Activated CD8-positive, alpha-beta T cell treated with anti-CD3 and anti-CD28 coated beads for 36 hours (primary cell): ENCODE data around the gene SLC6A13. TPM values are rescaled to one million over a fixed set of nuclear protein-coding genes. Genes with fewer than 3 reads are reported as not detected.
"Not testable (repeated sequence)": the region's sequence is repeated elsewhere in the genome, so short reads cannot be mapped to it uniquely, and the experiment has no call there.

ENCODE experiments used
- ATAC-seq: fragments of 200-7000 bp; cut with Tn5 transposase; one replicate; pipeline ENCODE4 v1.10.0; 2021; ENCODE audit warnings: mild to moderate bottlenecking, moderate library complexity
- CTCF ChIA-PET: fragments of 350-600 bp; sonication (Branson Sonifier 250); formaldehyde crosslinking; loops from one replicate; lab custom pipeline; 2021; ENCODE audit warnings: antibody characterized with exemption; lab: Charles Lee
- POLR2A ChIA-PET: fragments of 350-600 bp; sonication (Branson Sonifier 250); formaldehyde crosslinking; loops from one replicate; lab custom pipeline; 2021; ENCODE audit warnings: antibody characterized with exemption; lab: Charles Lee
- DNase-seq: peaks from one replicate; pipeline ENCODE4 v3.0.0-alpha.2; 2020
- H3K27ac Mint-ChIP-seq: one replicate; pipeline ENCODE4 v1.8.0; 2021; ENCODE audit warnings: mild to moderate bottlenecking, mixed read lengths
- H3K27me3 Mint-ChIP-seq: one replicate; pipeline ENCODE4 v1.8.0; 2021; ENCODE audit warnings: mixed read lengths
- H3K36me3 Mint-ChIP-seq: one replicate; pipeline ENCODE4 v1.8.0; 2021; ENCODE audit warnings: low read depth, mixed read lengths
- H3K4me1 Mint-ChIP-seq: one replicate; pipeline ENCODE4 v1.8.0; 2021; ENCODE audit warnings: low read depth, mixed read lengths
- H3K4me3 Mint-ChIP-seq: one replicate; pipeline ENCODE4 v1.8.0; 2021; ENCODE audit warnings: mild to moderate bottlenecking, moderate library complexity, mixed read lengths
- H3K9me3 Mint-ChIP-seq: one replicate; pipeline ENCODE4 v1.8.0; 2021; ENCODE audit warnings: mixed read lengths
- intact Hi-C: fragments of 100-400 bp; cut with micrococcal nuclease; formaldehyde crosslinking; loops from one replicate; pipeline ENCODE4 v1.10.0; 2022
- total RNA-seq, 2 experiments: library from RNA; stranded (reverse); gene quantifications; one replicate each; pipeline ENCODE4 v1.2.3, GENCODE V29; 2021
- TF ChIP-seq, protein P1 (sequence below): fragments of 200-600 bp; IDR thresholded peaks from one replicate; pipeline ENCODE4 v1.8.0; 2022; ENCODE audit warnings: antibody characterized with exemption, mild to moderate bottlenecking

Gene SLC6A13
- total RNA-seq, 2 experiments from 2014 or later = not detected

DNA sequence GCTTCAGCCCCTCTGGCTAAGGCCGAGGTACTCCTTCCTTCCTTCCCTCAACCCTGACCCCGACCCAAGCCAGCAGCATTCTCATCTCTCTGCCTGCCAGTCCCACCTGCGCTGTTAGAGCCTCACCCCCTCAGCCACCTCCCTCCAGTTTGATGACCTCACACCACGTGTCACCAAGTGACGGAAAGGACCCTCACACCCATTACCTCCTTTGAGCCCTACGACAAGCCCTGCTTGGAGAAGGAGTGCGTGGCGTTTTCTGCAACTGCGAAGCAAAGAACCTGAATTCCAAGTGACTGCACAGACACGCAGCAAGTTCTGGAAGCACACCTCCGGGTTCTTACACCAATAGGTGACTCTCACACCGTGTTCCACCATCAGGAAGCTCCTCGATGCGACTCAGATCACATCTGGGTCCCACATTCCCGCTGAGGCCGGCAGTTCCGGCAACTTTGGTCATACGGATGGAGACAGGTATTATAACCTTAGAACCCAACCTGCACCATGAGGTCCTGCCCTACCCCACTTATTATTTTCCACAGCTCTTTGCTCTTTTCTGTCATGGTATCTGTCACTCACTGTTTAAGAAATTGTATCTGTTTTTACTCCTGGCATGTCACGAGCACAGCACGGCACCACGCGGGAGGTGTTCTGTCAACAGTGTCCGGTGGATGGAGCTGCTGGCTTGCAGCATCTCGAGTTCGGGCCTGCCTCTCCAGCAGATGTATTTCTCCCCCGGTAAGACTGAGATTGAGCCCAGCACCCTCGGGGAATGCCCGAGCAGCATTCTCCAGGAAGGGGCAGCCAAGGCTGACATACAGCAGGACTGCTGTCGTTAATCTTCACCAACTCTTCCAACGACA, 43.7 kb downstream of the SLC6A13 start:
- no peak for ATAC-seq
- H3K4me3 Mint-ChIP-seq = no peak overlapping the region
- peaks cover under 1% of the 10 kb centered on the region for H3K27me3 Mint-ChIP-seq
- H3K27ac Mint-ChIP-seq = no peak overlapping the region
- no peak for DNase-seq
- TF ChIP-seq, protein P1, sequence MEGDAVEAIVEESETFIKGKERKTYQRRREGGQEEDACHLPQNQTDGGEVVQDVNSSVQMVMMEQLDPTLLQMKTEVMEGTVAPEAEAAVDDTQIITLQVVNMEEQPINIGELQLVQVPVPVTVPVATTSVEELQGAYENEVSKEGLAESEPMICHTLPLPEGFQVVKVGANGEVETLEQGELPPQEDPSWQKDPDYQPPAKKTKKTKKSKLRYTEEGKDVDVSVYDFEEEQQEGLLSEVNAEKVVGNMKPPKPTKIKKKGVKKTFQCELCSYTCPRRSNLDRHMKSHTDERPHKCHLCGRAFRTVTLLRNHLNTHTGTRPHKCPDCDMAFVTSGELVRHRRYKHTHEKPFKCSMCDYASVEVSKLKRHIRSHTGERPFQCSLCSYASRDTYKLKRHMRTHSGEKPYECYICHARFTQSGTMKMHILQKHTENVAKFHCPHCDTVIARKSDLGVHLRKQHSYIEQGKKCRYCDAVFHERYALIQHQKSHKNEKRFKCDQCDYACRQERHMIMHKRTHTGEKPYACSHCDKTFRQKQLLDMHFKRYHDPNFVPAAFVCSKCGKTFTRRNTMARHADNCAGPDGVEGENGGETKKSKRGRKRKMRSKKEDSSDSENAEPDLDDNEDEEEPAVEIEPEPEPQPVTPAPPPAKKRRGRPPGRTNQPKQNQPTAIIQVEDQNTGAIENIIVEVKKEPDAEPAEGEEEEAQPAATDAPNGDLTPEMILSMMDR = no peak
- ChIA-PET POLR2A (no interaction called here), CTCF (interaction anchor here (0.8 to 3.1 kb wide), 20 partner anchors 8 to 329 kb away, joined by 3 to 18 read pairs (median 4); no protein-coding TSS in a partner anchor)
- intact Hi-C loops = no loop called here
- H3K9me3 Mint-ChIP-seq = no peaks in the 10 kb centered on the region
- H3K36me3 Mint-ChIP-seq = no peaks in the 10 kb centered on the region
- no peaks in the 10 kb centered on the region for H3K4me1 Mint-ChIP-seq

DNA sequence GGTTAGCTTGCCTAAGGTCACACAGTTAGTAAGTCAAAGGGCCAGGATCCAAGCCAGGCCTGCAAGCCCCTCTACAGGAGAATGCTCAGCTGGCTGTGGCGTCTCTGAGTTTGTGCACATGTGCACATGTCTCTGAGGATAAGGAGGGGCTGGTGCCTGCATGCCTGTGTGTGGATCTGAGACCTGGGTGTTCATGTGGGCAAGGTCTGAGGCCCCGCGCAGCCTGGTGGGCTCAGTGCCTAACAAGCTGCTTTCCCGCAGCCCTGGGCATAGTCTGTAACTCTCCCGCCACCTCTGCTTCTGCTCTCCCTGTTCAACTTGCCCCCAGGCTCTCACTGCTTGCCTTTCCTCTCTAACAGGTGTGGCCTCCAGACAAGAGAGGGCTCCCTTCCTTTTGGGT, 44.4 kb downstream of the SLC6A13 start:
- intact Hi-C loops = no loop called here
- DNase-seq (no peak), ATAC-seq (no peak)
- Mint-ChIP-seq H3K4me1 (no peaks in the 10 kb centered on the region), H3K27ac (no peak overlapping the region), H3K9me3 (no peaks in the 10 kb centered on the region), H3K27me3 (peaks cover 7% of the 10 kb centered on the region), H3K4me3 (no peak overlapping the region), H3K36me3 (no peaks in the 10 kb centered on the region)
- CTCF ChIA-PET = interaction anchor here (3.1 kb wide), 1 partner anchor 14 kb away, joined by 14 read pairs; no protein-coding TSS in a partner anchor
- POLR2A ChIA-PET = no interaction called here
- TF ChIP-seq, protein P1 = no peak

DNA sequence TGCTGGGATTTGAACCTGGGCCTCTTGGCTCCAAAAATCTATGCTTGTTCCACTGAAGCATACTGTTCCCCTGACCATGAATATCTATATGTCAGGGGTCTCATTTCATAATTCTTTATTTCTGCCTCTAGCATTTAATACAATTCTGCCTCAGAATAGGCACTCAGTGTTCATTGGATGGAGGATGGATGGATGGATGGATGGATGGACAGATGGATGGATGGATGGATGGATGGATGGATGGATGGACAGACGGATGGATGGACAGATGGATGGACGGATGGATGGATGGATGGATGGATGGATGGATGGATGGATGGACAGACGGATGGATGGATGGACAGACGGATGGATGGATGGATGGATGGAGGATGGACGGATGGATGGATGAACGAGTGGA, 45.6 kb downstream of the SLC6A13 start:
- H3K4me3 Mint-ChIP-seq, POLR2A ChIA-PET, H3K36me3 Mint-ChIP-seq, H3K9me3 Mint-ChIP-seq, CTCF ChIA-PET, ATAC-seq, H3K27ac Mint-ChIP-seq, DNase-seq, H3K4me1 Mint-ChIP-seq, intact Hi-C loops: not testable (repeated sequence)
- H3K27me3 Mint-ChIP-seq = peaks cover 11% of the 10 kb centered on the region

DNA sequence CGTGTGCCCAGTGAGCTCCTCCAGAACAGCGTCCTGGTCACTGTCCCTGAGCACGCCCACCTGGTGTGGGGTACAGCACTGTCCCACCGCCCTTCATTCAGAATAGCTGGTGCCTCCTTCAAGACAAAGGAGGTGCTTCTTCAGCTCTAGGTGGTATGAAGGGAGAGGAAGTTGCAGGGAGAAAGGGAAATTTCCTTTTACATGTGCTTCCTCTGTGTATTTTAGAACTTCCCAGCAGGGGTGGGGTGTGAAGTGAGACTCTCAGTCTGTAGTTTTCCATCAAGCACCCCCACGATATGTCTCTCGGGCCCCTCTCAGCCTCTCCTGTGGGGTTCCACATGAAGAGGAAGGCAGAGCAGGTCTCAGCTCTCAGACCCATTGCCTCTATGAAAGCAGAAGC, 47.5 kb downstream of the SLC6A13 start:
- H3K27ac Mint-ChIP-seq = no peak overlapping the region
- intact Hi-C loops = no loop called here
- ChIA-PET CTCF (no interaction called here), POLR2A (no interaction called here)
- peaks cover 5% of the 10 kb centered on the region for H3K4me1 Mint-ChIP-seq
- no peak overlapping the region for H3K4me3 Mint-ChIP-seq
- TF ChIP-seq, protein P1 = no peak
- no peak for DNase-seq
- no peak for ATAC-seq
- H3K36me3 Mint-ChIP-seq = no peaks in the 10 kb centered on the region
- peaks cover 20% of the 10 kb centered on the region for H3K27me3 Mint-ChIP-seq
- no peaks in the 10 kb centered on the region for H3K9me3 Mint-ChIP-seq

DNA sequence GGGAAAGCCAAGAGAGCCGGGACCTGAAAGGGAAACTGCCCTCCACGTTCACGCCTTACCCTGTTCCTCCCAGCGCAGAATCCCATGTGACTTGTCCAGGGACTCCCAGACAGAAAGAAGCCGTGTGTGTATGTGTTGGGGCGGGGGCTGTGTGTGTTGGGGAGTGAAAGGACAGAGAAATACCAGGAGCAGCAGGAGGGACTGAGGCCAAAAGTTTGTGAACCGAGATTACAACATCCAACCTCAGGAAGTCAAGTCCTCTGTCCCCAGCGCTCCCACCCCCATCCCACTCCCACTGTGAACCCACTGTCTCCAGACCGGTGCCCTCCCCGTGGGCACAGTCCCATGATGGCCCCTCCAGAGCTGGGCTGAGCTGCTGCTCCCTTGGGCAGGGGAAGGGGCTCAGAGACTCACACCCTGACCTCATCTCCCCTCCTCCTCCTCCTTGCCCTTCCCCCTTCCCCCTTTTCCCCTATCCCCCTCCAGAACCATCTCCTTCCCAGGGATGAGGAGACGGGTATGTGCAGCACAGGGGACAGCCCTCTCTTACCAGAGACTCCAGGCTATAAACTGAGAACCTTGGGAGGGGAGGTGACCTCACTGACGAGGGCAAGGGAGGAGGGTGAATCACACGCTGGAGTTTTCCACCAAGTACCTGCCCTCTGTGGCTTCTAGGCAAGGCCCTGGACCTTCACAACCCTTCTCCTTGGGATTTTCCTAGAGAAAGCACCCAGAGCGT, 48.5 kb downstream of the SLC6A13 start, which contains the start of gene SLC6A12:
TSS of gene SLC6A12 (minus strand) at position 155 of the 739 bp plus-strand sequence. CDS start 4,171 bp downstream, outside the sequence.
- Mint-ChIP-seq H3K4me1 (peaks cover 5% of the 10 kb centered on the region), H3K27me3 (peaks cover 20% of the 10 kb centered on the region), H3K36me3 (no peaks in the 10 kb centered on the region), H3K27ac (no peak within 1 kb of the TSS), H3K9me3 (no peaks in the 10 kb centered on the region), H3K4me3 (no peak within 1 kb of the TSS)
- CTCF ChIA-PET = interaction anchor here (1.2 kb wide), 1 partner anchor 35 kb away, joined by 3 read pairs; no protein-coding TSS in a partner anchor
- intact Hi-C loops = no loop called here
- ATAC-seq = no peak
- TF ChIP-seq, protein P1 = no peak
- DNase-seq = no peak
- POLR2A ChIA-PET = no interaction called here
